Measurements from ENCODE around the gene FOXO4.
A peak's percentile ranks its signal among the peaks of the same experiment; 100 is the strongest.
"Not testable (repeated sequence)": the region's sequence is repeated elsewhere in the genome, so short reads cannot be mapped to it uniquely, and the experiment has no call there.

The FOXO4 gene

GRCh38 chrX:71095555-71095980 lies at the start of gene FOXO4:
Gene FOXO4, plus strand, starts transcription at chrX:71095851. Its CDS starts 678 bp downstream, at chrX:71096529.
- peak; percentile 89 for DNase-seq (ENCODE audit: low spot score)

GRCh38 chrX:71047891-71048290 lies 47.8 kb upstream of the FOXO4 start:
- DNase-seq (ENCODE audit: low spot score) = not testable (repeated sequence)

GRCh38 chrX:71052721-71053120 lies 42.9 kb upstream of the FOXO4 start:
- DNase-seq (ENCODE audit: low spot score) = peak; percentile 8

GRCh38 chrX:71053217-71053621 lies 42.4 kb upstream of the FOXO4 start:
- peak; percentile 71 for DNase-seq (ENCODE audit: low spot score)

- DNase-seq (ENCODE audit: low spot score) = no peak
Measured at GRCh38 chrX:71056867-71057266, 38.8 kb upstream of the FOXO4 start.

GRCh38 chrX:71057848-71058530 lies 37.7 kb upstream of the FOXO4 start:
- DNase-seq (ENCODE audit: low spot score) = no peak

- DNase-seq (ENCODE audit: low spot score) = no peak
Measured at GRCh38 chrX:71060127-71060526, 35.5 kb upstream of the FOXO4 start.

GRCh38 chrX:71067089-71067488 lies 28.6 kb upstream of the FOXO4 start:
- DNase-seq (ENCODE audit: low spot score) = no peak

- DNase-seq (ENCODE audit: low spot score) = no peak
Measured at GRCh38 chrX:71067712-71068043, 28.0 kb upstream of the FOXO4 start.

- DNase-seq (ENCODE audit: low spot score) = peak; percentile 89
Measured at GRCh38 chrX:71068044-71068918, 27.4 kb upstream of the FOXO4 start, which contains the start of gene SNX12. Gene SNX12, minus strand, starts transcription at chrX:71068334. Its CDS starts 28 bp downstream, at chrX:71068306.

GRCh38 chrX:71070531-71070930 lies 25.1 kb upstream of the FOXO4 start:
- no peak for DNase-seq (ENCODE audit: low spot score)

GRCh38 chrX:71081330-71082123 lies 14.1 kb upstream of the FOXO4 start:
- no peak for DNase-seq (ENCODE audit: low spot score)

- no peak for DNase-seq (ENCODE audit: low spot score)
Measured at GRCh38 chrX:71082124-71082647, 13.5 kb upstream of the FOXO4 start.

- DNase-seq (ENCODE audit: low spot score) = no peak
Measured at GRCh38 chrX:71082822-71083221, 12.8 kb upstream of the FOXO4 start.

- no peak for DNase-seq (ENCODE audit: low spot score)
Measured at GRCh38 chrX:71085900-71086299, 9.8 kb upstream of the FOXO4 start.

GRCh38 chrX:71091263-71091662 lies 4.4 kb upstream of the FOXO4 start:
- no peak for DNase-seq (ENCODE audit: low spot score)

GRCh38 chrX:71095033-71095432 lies 618 bp upstream of the FOXO4 start:
- no peak for DNase-seq (ENCODE audit: low spot score)

GRCh38 chrX:71095981-71096759 lies 519 bp downstream of the FOXO4 start:
- no peak for DNase-seq (ENCODE audit: low spot score)

- DNase-seq (ENCODE audit: low spot score) = no peak
Measured at GRCh38 chrX:71096760-71097032, 1.0 kb downstream of the FOXO4 start.

- DNase-seq (ENCODE audit: low spot score) = peak; percentile 67
Measured at GRCh38 chrX:71098302-71098701, 2.7 kb downstream of the FOXO4 start.

GRCh38 chrX:71098951-71099506 lies 3.4 kb downstream of the FOXO4 start:
- DNase-seq (ENCODE audit: low spot score) = no peak
